GM12878 (cell line): ENCODE results near the gene RAPH1. TPM values are rescaled to one million over a fixed set of nuclear protein-coding genes. Genes with fewer than 3 reads are reported as not detected.

Experiments
- ATAC-seq: fragments of 200-7000 bp; cut with Tn5 transposase; 3 replicates; pipeline ENCODE4 v1.9.1; 2020; ENCODE audit warnings: mild to moderate bottlenecking, moderate library complexity
- BruUV-seq: library from RNA; stranded (reverse); fragments of 400-500 nt; replicated peaks from 2 replicates; lab custom pipeline; 2021; lab: Mats Ljungman, UMichigan
- CTCF ChIA-PET: fragments of 300-600 bp; sonication (Branson Sonifier 250); formaldehyde crosslinking; extraction: SDS; loops from one replicate; lab custom pipeline; 2021; ENCODE audit warnings: inconsistent platforms; lab: Yijun Ruan, JAX
- POLR2A ChIA-PET: fragments of 350-600 bp; formaldehyde crosslinking; extraction: SDS; loops from one replicate; lab custom pipeline; 2021; ENCODE audit warnings: inconsistent platforms; lab: Charles Lee
- RAD21 ChIA-PET: fragments of 300-600 bp; sonication (Branson Sonifier 250); formaldehyde crosslinking; loops from one replicate; lab custom pipeline; 2023; ENCODE audit warnings: antibody characterized with exemption; ENCODE audit not compliant: unreplicated experiment; lab: Charles Lee
- SMC1A ChIA-PET: fragments of 300-600 bp; sonication (Branson Sonifier 250); formaldehyde crosslinking; loops from one replicate; lab custom pipeline; 2023; ENCODE audit not compliant: unreplicated experiment, uncharacterized antibody; lab: Charles Lee
- DNase-seq: peaks from one replicate; pipeline ENCODE4 v3.0.0-alpha.2; 2011; ENCODE audit warnings: low read depth, low spot score
- FAIRE-seq: peaks from 3 replicates; lab custom pipeline; 2011; peaks lifted over from hg19 to GRCh38; lab: Jason Lieb, UNC
- H2AFZ ChIP-seq: 2 replicates; pipeline ENCODE4 v1.6.0; 2011; ENCODE audit warnings: low read depth, low read length, control low read depth; ENCODE audit not compliant: control insufficient read depth
- H3K27ac ChIP-seq: 2 replicates; pipeline ENCODE4 v1.5.1; 2011; ENCODE audit warnings: control low read depth; ENCODE audit not compliant: control insufficient read depth, insufficient read depth
- H3K27me3 ChIP-seq, 2 experiments: replicated peaks in 1 of 2; 2 replicates each; pipeline versions ENCODE4 v1.6.0 to v1.6.1; 2011; ENCODE audit warnings: low read length in 1 of 2; ENCODE audit not compliant: control insufficient read depth in 2 of 2, insufficient read depth in 2 of 2
- H3K36me3 ChIP-seq, 2 experiments: 2 replicates each; pipeline ENCODE4 v1.5.1; 2011; ENCODE audit warnings: low read length in 1 of 2; ENCODE audit not compliant: control insufficient read depth in 2 of 2, insufficient read depth in 2 of 2
- H3K4me1 ChIP-seq: 2 replicates; pipeline ENCODE4 v1.6.1; 2011; ENCODE audit warnings: mild to moderate bottlenecking, low read length, moderate library complexity, mixed read lengths; ENCODE audit not compliant: control insufficient read depth, insufficient read depth
- H3K4me2 ChIP-seq: 2 replicates; pipeline ENCODE4 v1.6.0; 2011; ENCODE audit warnings: control low read depth; ENCODE audit not compliant: control insufficient read depth, insufficient read depth
- H3K4me3 ChIP-seq: fragments of 200-600 bp; sonication (generic); 2 replicates; pipeline ENCODE4 v1.5.1; 2016
- H3K79me2 ChIP-seq: 2 replicates; pipeline ENCODE4 v1.6.0; 2011; ENCODE audit warnings: low read length; ENCODE audit not compliant: control insufficient read depth, insufficient read depth
- H3K9ac ChIP-seq: 2 replicates; pipeline ENCODE4 v1.8.0; 2011; ENCODE audit warnings: low read length, control low read depth, mixed read lengths; ENCODE audit not compliant: control insufficient read depth, insufficient read depth
- H3K9me3 ChIP-seq: replicated peaks from 3 replicates; pipeline ENCODE4 v1.5.1; 2011; ENCODE audit warnings: mild to moderate bottlenecking, low read length; ENCODE audit not compliant: control insufficient read depth, insufficient read depth
- H4K20me1 ChIP-seq: 2 replicates; pipeline ENCODE4 v1.6.0; 2011; ENCODE audit not compliant: control insufficient read depth, insufficient read depth
- CBX3 ChIP-seq: fragments of 200-600 bp; sonication (generic); IDR thresholded peaks from 2 replicates; pipeline ENCODE4 v1.6.1; 2016; ENCODE audit warnings: low read depth, borderline replicate concordance
- IKZF2 ChIP-seq, 2 experiments: fragments of 450-650 bp; IDR thresholded peaks; 2 replicates each; pipeline ENCODE4 v1.6.1; 2017; ENCODE audit warnings: mild to moderate bottlenecking in 2 of 2, moderate library complexity in 2 of 2
- IRF5 ChIP-seq: fragments of 450-650 bp; IDR thresholded peaks from 2 replicates; pipeline ENCODE4 v1.6.1; 2017; ENCODE audit warnings: borderline replicate concordance
- KLF5 ChIP-seq: fragments of 450-650 bp; IDR thresholded peaks from 2 replicates; pipeline ENCODE4 v1.6.1; 2014; ENCODE audit warnings: mild to moderate bottlenecking; ENCODE audit not compliant: partially characterized antibody
- NFXL1 ChIP-seq: fragments of 450-650 bp; IDR thresholded peaks from 2 replicates; pipeline ENCODE4 v1.6.1; 2017; ENCODE audit warnings: antibody characterized with exemption, mild to moderate bottlenecking, borderline replicate concordance
- NR2F1 ChIP-seq: fragments of 450-650 bp; conservative IDR thresholded peaks from 2 replicates; pipeline ENCODE4 v1.6.1; 2017; ENCODE audit warnings: mild to moderate bottlenecking
- RAD51 ChIP-seq: fragments of 450-650 bp; IDR thresholded peaks from 2 replicates; pipeline ENCODE4 v1.6.1; 2016; ENCODE audit warnings: moderate library complexity, mild to moderate bottlenecking, inconsistent platforms
- WGBS: methylation state at CpG from one replicate; pipeline ENCODE4 v1.1.6; 2016; ENCODE audit warnings: low lambda C conversion rate; ENCODE audit not compliant: insufficient replicate concordance, insufficient coverage; ENCODE audit errors: missing lambda C conversion rate; 5-methylcytosine and 5-hydroxymethylcytosine counted together
- in situ Hi-C: fragments of 300-500 bp; cut with MboI; formaldehyde crosslinking; loops from 9 replicates; pipeline ENCODE4 v1.14.3; 2018; ENCODE audit warnings: mixed read lengths
- intact Hi-C: fragments of 100-400 bp; cut with micrococcal nuclease; formaldehyde crosslinking; loops from one replicate; pipeline ENCODE4 v1.14.2; 2022; ENCODE audit not compliant: unreplicated experiment
- polyA plus RNA-seq, 11 experiments: library from polyadenylated mRNA; depleted of rRNA in 4 of 11; unstranded in 6 of 11; stranded (reverse) in 5 of 11; fragments of >200 nt; fragmentation: Nextera tagmentation in 4 of 11; fragmentation: Illumina TruSeq in 1 of 11; extraction: Ambion mirVana in 4 of 11; extraction: Trizol in 1 of 11; gene quantifications; 1 replicate in 1 of 11; 2 replicates in 10 of 11; pipeline versions ENCODE4 v1.2.1 to v1.2.3, GENCODE V29; 2011 to 2016; ENCODE audit warnings: inconsistent platforms in 2 of 11, missing spikeins in 2 of 11, low read depth in 1 of 11
- total RNA-seq, 4 experiments: library from RNA; depleted of rRNA in 3 of 4; stranded (reverse); fragments of >200 nt in 3 of 4; fragmentation: Illumina TruSeq in 1 of 4; extraction: Trizol in 1 of 4; gene quantifications; 2 replicates each; pipeline versions ENCODE4 v1.2.1 to v1.2.3, GENCODE V29; 2013 to 2021

Gene RAPH1
- total and polyA plus RNA-seq, 10 of the 15 experiments (the other 5 are each of a cell fraction or from before 2014, with no cell fraction given), result 0.09 to 0.90 (median 0.21) TPM; not detected in 7

GRCh38 chr2:203584784-203585183 is 49.7 kb upstream of the RAPH1 start:
- CTCF ChIA-PET, result interaction anchor here (1.9 kb wide), 1 partner anchor 10 kb away, joined by 6 read pairs; no protein-coding TSS in a partner anchor
- TF ChIP-seq RAD51 (no peak), CBX3 (no peak), IKZF2 (IDR thresholded peaks at IDR 0.05) (no peak), NR2F1 (0 out of 2 replicates have a peak, but pooled peaks have one; percentile 15), KLF5 (no peak), NFXL1 (no peak), IRF5 (no peak)
- no peak overlapping the region for H3K4me2 ChIP-seq
- H3K9ac ChIP-seq, result no peak overlapping the region
- intact Hi-C loops, result no loop called here
- no TSS peak for BruUV-seq
- in situ Hi-C loops, result no loop called here
- SMC1A ChIA-PET, result interaction anchor here (1.3 to 1.9 kb wide), 2 partner anchors 11 to 15 kb away, joined by 4 to 5 read pairs; no protein-coding TSS in a partner anchor
- H4K20me1 ChIP-seq, result no peaks in the 10 kb centered on the region
- peaks cover 0 to 8% of the 10 kb centered on the region in 2 experiments; a peak in 2 of 4 replicates for H3K27me3 ChIP-seq
- H3K4me3 ChIP-seq, result no peak overlapping the region
- H3K27ac ChIP-seq, result no peak overlapping the region
- H3K36me3 ChIP-seq, result no peaks in the 10 kb centered on the region
- ATAC-seq, result peak; percentile 23
- DNase-seq, result no peak
- RAD21 ChIA-PET, result interaction anchor here (1.0 kb wide), 1 partner anchor 16 kb away, joined by 3 read pairs; no protein-coding TSS in a partner anchor
- 100% methylated on average over 1 of the region's 1 CpG for WGBS
- POLR2A ChIA-PET, result interaction anchor here (0.7 kb wide), 1 partner anchor 346 kb away, joined by 4 read pairs; the partner anchor contains the start of gene CYP20A1
- no peaks in the 10 kb centered on the region; the same call in 2 of the 3 replicates for H3K9me3 ChIP-seq
- FAIRE-seq, result no peak
- H2AFZ ChIP-seq, result no peak overlapping the region
- H3K4me1 ChIP-seq, result peaks cover 7% of the 10 kb centered on the region
- no peaks in the 10 kb centered on the region for H3K79me2 ChIP-seq
